ENCODE results near the gene EYA2. TPM values are rescaled to one million over a fixed set of nuclear protein-coding genes. Genes with fewer than 3 reads are reported as not detected.
A peak's percentile ranks its signal among the peaks of the same experiment; 100 is the strongest.

The EYA2 gene
- total and polyA plus RNA-seq, 2 experiments from 2014 or later = 0.18 TPM; not detected in 1

DNA sequence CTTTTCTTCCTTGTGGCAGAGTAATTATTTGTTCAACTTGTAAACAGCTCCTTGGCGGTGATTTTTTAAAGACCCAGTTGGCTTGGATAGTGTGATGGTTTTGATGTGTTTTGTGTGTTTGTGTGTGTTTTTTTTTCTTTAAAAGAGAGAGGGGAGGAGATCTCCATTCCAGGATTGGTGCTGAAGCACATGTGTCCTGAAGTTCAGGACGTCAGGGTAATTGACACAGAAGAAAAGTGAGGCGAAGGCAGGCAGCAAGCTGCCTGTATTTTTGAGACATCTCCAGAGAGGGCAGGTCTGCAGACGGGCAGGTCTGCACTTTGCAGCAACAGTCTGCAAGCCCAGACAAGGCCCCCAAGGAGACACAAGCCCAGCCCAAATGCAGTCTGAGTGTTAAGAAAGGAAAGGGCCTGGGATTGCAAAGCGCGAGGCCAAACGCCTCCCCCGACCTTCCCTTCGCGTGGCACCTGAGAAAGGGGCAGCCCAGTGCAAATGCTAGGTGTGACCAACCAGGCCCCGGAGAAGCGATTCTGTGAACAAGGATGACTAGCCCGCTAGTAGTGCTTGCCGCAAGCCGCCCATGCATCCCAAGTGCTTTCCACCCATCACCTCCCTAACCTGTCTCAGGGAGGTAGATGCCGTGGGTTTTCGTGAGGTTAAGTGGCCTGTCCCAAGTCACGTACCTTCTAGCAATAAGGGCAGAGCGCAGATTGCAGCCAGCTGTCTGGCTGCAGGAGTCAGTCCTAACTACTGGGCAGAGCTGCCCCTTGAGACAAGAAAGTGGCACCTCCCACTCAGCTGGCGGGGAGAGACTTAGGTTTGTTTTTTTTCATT, 231.3 kb downstream of the EYA2 start:
- Histone ChIP-seq H3K79me2 (ENCODE audit: insufficient read depth) (no peaks in the 10 kb centered on the region), H3K9ac (no peak overlapping the region), H3K4me3 (no peak overlapping the region), H3K27ac (peak overlapping the region; percentile 38), H3K27me3 (replicated peaks; ENCODE audit: insufficient read depth) (no peaks in the 10 kb centered on the region), H2AFZ (no peak overlapping the region), H3F3A (ENCODE audit: insufficient read depth) (peaks cover 34% of the 10 kb centered on the region), H3K4me2 (ENCODE audit: unreplicated experiment) (peak overlapping the region; percentile 43), H3K36me3 (ENCODE audit: low read depth) (no peaks in the 10 kb centered on the region), H3K9me2 (ENCODE audit: insufficient read depth) (no peaks in the 10 kb centered on the region), H4K20me1 (ENCODE audit: insufficient read depth) (no peaks in the 10 kb centered on the region), H3K4me1 (ENCODE audit: insufficient read depth) (peaks cover 38% of the 10 kb centered on the region), H3K9me3 (ENCODE audit: low read depth) (no peaks in the 10 kb centered on the region)
- TF ChIP-seq EZH2phosphoT487 (IDR thresholded peaks at IDR 0.05; ENCODE audit: insufficient read depth, low read depth) (no peak), EZH2 (IDR thresholded peaks at IDR 0.05; ENCODE audit: insufficient read depth, poor library complexity, severe bottlenecking) (no peak)
- DNase-seq = peak; percentile 44
- in situ Hi-C loops (cut with MboI) = no loop called here
- 76 to 78% methylated on average over 18 to 20 of the region's 20 CpGs for WGBS, 2 experiments (ENCODE audit: low coverage in 1 of 2, low lambda C conversion rate in 2 of 2, missing lambda C conversion rate in 2 of 2)

DNA sequence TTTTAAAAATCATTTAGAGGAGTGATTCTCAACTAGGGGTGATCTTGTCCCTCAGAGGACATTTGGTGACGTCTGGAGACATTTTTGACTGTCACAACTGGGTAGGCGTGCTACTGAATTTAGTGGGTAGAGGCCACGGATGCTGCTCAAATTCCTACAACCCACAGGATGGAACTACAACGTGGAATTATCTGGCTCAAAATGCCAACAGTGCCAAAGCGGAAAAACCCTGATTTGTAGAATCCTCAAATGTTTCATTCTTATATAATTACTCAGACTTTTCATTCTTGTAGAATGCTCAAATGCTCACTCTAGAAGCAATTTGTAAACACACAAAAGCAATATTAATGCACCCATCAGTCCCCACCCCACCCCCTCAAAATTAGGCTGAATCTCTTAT, 232.1 kb downstream of the EYA2 start:
- Histone ChIP-seq H3K27ac (peak overlapping the region; percentile 38), H3K9me2 (ENCODE audit: insufficient read depth) (no peaks in the 10 kb centered on the region), H3K9ac (no peak overlapping the region), H3K27me3 (replicated peaks; ENCODE audit: insufficient read depth) (no peaks in the 10 kb centered on the region), H3K36me3 (ENCODE audit: low read depth) (no peaks in the 10 kb centered on the region), H3K4me2 (ENCODE audit: unreplicated experiment) (peak overlapping the region; percentile 16), H3K9me3 (ENCODE audit: low read depth) (no peaks in the 10 kb centered on the region), H3K4me3 (no peak overlapping the region; the same call in 1 of the 2 replicates), H2AFZ (no peak overlapping the region), H4K20me1 (ENCODE audit: insufficient read depth) (no peaks in the 10 kb centered on the region), H3K4me1 (ENCODE audit: insufficient read depth) (peaks cover 38% of the 10 kb centered on the region), H3F3A (ENCODE audit: insufficient read depth) (peaks cover 34% of the 10 kb centered on the region), H3K79me2 (ENCODE audit: insufficient read depth) (no peaks in the 10 kb centered on the region)
- in situ Hi-C loops (cut with MboI) = no loop called here
- WGBS, 2 experiments (ENCODE audit: low coverage in 1 of 2, low lambda C conversion rate in 2 of 2, missing lambda C conversion rate in 2 of 2) = 25 to 27% methylated on average over 5 of the region's 5 CpGs
- peak; percentile 74 for DNase-seq
- TF ChIP-seq EZH2 (IDR thresholded peaks at IDR 0.05; ENCODE audit: insufficient read depth, poor library complexity, severe bottlenecking) = no peak
- TF ChIP-seq EZH2phosphoT487 (IDR thresholded peaks at IDR 0.05; ENCODE audit: insufficient read depth, low read depth) = no peak

DNA sequence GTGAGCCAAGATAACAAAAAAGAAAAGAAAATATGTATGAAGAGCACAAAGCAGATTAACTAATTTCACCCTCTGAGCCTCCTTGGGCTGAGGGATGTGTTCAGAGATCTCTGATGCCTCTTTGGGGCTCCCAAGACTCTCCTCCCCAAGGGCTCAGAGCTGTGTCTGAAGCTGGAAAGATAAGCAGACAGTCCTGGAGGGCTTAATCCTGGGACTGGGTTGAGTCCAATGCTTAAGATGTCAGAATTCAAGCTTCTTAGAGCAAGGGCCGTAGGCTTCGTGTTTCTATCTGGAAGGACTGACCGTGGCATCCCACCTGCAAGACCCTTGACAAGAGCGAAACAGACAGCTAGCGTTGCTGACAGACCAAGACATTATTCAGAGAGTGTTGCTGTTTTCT, 232.9 kb downstream of the EYA2 start:
- Histone ChIP-seq H3K4me3 (no peak overlapping the region), H3F3A (ENCODE audit: insufficient read depth) (peaks cover 34% of the 10 kb centered on the region)
- in situ Hi-C loops (cut with MboI) = no loop called here

DNA sequence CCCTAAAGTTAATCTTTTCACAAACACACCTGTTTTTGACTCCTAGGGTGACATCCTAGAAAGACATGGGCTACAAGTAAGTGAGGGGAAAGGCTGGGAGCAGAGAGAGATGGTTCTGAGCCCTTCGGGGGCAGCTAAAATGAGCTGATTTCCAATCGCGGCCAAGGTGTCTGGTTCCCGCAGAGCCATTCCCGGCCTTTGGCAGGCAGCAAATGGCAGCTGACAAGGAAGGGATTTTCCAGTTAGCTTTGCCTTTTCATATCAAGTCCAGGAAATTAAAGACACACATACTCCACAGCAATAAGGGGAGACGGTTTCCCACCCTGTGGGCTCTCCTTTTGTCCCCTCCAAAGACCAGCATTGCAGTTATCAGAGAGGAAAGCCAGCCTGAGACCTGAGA, 233.4 kb downstream of the EYA2 start:
- H3K9me3 ChIP-seq (ENCODE audit: low read depth) = no peaks in the 10 kb centered on the region
- H3K79me2 ChIP-seq (ENCODE audit: insufficient read depth) = no peaks in the 10 kb centered on the region
- H3K4me3 ChIP-seq = no peak overlapping the region
- no peak for TF ChIP-seq EZH2 (IDR thresholded peaks at IDR 0.05; ENCODE audit: insufficient read depth, poor library complexity, severe bottlenecking)
- TF ChIP-seq EZH2phosphoT487 (IDR thresholded peaks at IDR 0.05; ENCODE audit: insufficient read depth, low read depth) = no peak
- peaks cover 34% of the 10 kb centered on the region for H3F3A ChIP-seq (ENCODE audit: insufficient read depth)
- no peak for DNase-seq
- WGBS, 2 experiments (ENCODE audit: low coverage in 1 of 2, low lambda C conversion rate in 2 of 2, missing lambda C conversion rate in 2 of 2) = 49 to 50% methylated on average over 6 of the region's 6 CpGs
- H3K4me2 ChIP-seq (ENCODE audit: unreplicated experiment) = no peak overlapping the region
- H3K4me1 ChIP-seq (ENCODE audit: insufficient read depth) = peaks cover 38% of the 10 kb centered on the region
- no peaks in the 10 kb centered on the region for H3K9me2 ChIP-seq (ENCODE audit: insufficient read depth)
- no peaks in the 10 kb centered on the region for H3K27me3 ChIP-seq (replicated peaks; ENCODE audit: insufficient read depth)
- in situ Hi-C loops (cut with MboI) = no loop called here
- no peaks in the 10 kb centered on the region for H3K36me3 ChIP-seq (ENCODE audit: low read depth)
- no peak overlapping the region for H3K9ac ChIP-seq
- no peaks in the 10 kb centered on the region for H4K20me1 ChIP-seq (ENCODE audit: insufficient read depth)
- H3K27ac ChIP-seq = no peak overlapping the region
- H2AFZ ChIP-seq = no peak overlapping the region

More for the DNA sequence above, 232.9 kb downstream of the EYA2 start:
- no peak overlapping the region for H3K9ac ChIP-seq
- no peak for DNase-seq
- WGBS, 2 experiments (ENCODE audit: low coverage in 1 of 2, low lambda C conversion rate in 2 of 2, missing lambda C conversion rate in 2 of 2) = 94% methylated on average over 5 of the region's 5 CpGs
- no peaks in the 10 kb centered on the region for H3K9me2 ChIP-seq (ENCODE audit: insufficient read depth)
- no peak overlapping the region for H3K27ac ChIP-seq
- H3K36me3 ChIP-seq (ENCODE audit: low read depth) = no peaks in the 10 kb centered on the region
- H3K27me3 ChIP-seq (replicated peaks; ENCODE audit: insufficient read depth) = no peaks in the 10 kb centered on the region
- peaks cover 38% of the 10 kb centered on the region for H3K4me1 ChIP-seq (ENCODE audit: insufficient read depth)
- no peaks in the 10 kb centered on the region for H4K20me1 ChIP-seq (ENCODE audit: insufficient read depth)
- H3K4me2 ChIP-seq (ENCODE audit: unreplicated experiment) = no peak overlapping the region
- no peak overlapping the region for H2AFZ ChIP-seq
- no peak for TF ChIP-seq EZH2 (IDR thresholded peaks at IDR 0.05; ENCODE audit: insufficient read depth, poor library complexity, severe bottlenecking)
- TF ChIP-seq EZH2phosphoT487 (IDR thresholded peaks at IDR 0.05; ENCODE audit: insufficient read depth, low read depth) = no peak
- no peaks in the 10 kb centered on the region for H3K79me2 ChIP-seq (ENCODE audit: insufficient read depth)
- H3K9me3 ChIP-seq (ENCODE audit: low read depth) = no peaks in the 10 kb centered on the region

Data from GM23248 (cell line).